Activated CD4-positive, alpha-beta T cell treated with anti-CD3 and anti-CD28 coated beads for 36 hours (primary cell): ENCODE results near the gene SREK1. TPM values are rescaled to one million over a fixed set of nuclear protein-coding genes. Genes with fewer than 3 reads are reported as not detected.

Experiments used
- total RNA-seq, 2 experiments: library from RNA; stranded (reverse); gene quantifications; one replicate each; pipeline ENCODE4 v1.2.3, GENCODE V29; 2021

The SREK1 gene
- total RNA-seq, 2 experiments from 2014 or later = 56.1 to 61.3 TPM

Other genes starting within 250 kb of the SREK1 start
- 10 to 100 TPM; 44.8 to 52.3 TPM for gene ERBIN, start 217.7 kb upstream of the SREK1 start, total RNA-seq